Heart right ventricle (tissue), 16 donors: ENCODE results near the gene ACVR1C. TPM values are rescaled to one million over a fixed set of nuclear protein-coding genes. Genes with fewer than 3 reads are reported as not detected.
"Not testable (repeated sequence)": the region's sequence is repeated elsewhere in the genome, so short reads cannot be mapped to it uniquely, and the experiment has no call there.

Experiments
- ATAC-seq, 8 donors: fragments of 200-7000 bp; cut with Tn5 transposase; one replicate each; pipeline ENCODE4 v1.9.1; 2020; ENCODE audit warnings: mild to moderate bottlenecking in 8 of 8, moderate library complexity in 8 of 8, moderate number of reproducible peaks in 1 of 8
- DNase-seq, 2 donors: peaks; one replicate each; pipeline ENCODE4 v3.0.0-alpha.2; 2020
- H3K27ac ChIP-seq, 10 donors: fragments of 200-600 bp; sonication (generic) in 2 of 10; one replicate each; pipeline versions ENCODE4 v1.5.0 to v1.8.0; 2020 to 2022; ENCODE audit warnings: mild to moderate bottlenecking in 3 of 10
- H3K27me3 ChIP-seq, 7 donors: fragments of 200-600 bp; one replicate each; pipeline ENCODE4 v1.8.0; 2021 to 2022; ENCODE audit warnings: mild to moderate bottlenecking in 2 of 7
- H3K36me3 ChIP-seq, 9 donors: fragments of 200-600 bp; sonication (generic) in 1 of 9; one replicate each; pipeline versions ENCODE4 v1.5.0 to v1.8.0; 2020 to 2022; ENCODE audit warnings: mild to moderate bottlenecking in 2 of 9
- H3K4me1 ChIP-seq, 9 donors: fragments of 200-600 bp; sonication (generic) in 1 of 9; one replicate each; pipeline versions ENCODE4 v1.5.0 to v1.8.0; 2020 to 2022; ENCODE audit warnings: mild to moderate bottlenecking in 4 of 9
- H3K4me3 ChIP-seq, 10 donors: fragments of 200-600 bp; sonication (generic) in 2 of 10; one replicate each; pipeline versions ENCODE4 v1.5.0 to v1.8.0; 2020 to 2022; ENCODE audit warnings: mild to moderate bottlenecking in 7 of 10, moderate library complexity in 2 of 10
- H3K9me3 ChIP-seq, 11 donors: fragments of 200-600 bp in 10 of 11; sonication (generic) in 2 of 11; one replicate each; pipeline versions ENCODE4 v1.5.0 to v1.8.0; 2013 to 2022; ENCODE audit warnings: mild to moderate bottlenecking in 2 of 11, control low read depth in 1 of 11, moderate library complexity in 1 of 11
- WGBS, 2 donors: extraction: QIAGEN DNeasy Blood & Tissue Kit; methylation state at CpG; one replicate each; pipeline ENCODE4 v1.1.7; 2013; ENCODE audit warnings: inconsistent platforms in 1 of 2; 5-methylcytosine and 5-hydroxymethylcytosine counted together
- intact Hi-C, 10 donors: fragments of 100-400 bp; cut with DNase I; formaldehyde crosslinking; loops; one replicate each; pipeline versions ENCODE4 v1.11.1 to v1.14.2; 2022
- polyA plus RNA-seq, 2 donors: library from polyadenylated mRNA; stranded (reverse); fragments of 200-250 nt; gene quantifications; one replicate each; pipeline ENCODE4 v1.2.3, GENCODE V29; 2013
- total RNA-seq, 10 donors: library from RNA; stranded (reverse); fragmentation: NEBNext Ultra II Directional in 3 of 10; extraction: Animal tissue kit (Norgen Biotek cat#: 25700) in 3 of 10; gene quantifications; one replicate each; pipeline versions ENCODE4 v1.2.1 to v1.2.4, GENCODE V29; 2021 to 2023
- TF ChIP-seq, protein P1 (sequence below), 9 donors: fragments of 200-600 bp; sonication (generic) in 2 of 9; IDR thresholded peaks; one replicate each; pipeline versions ENCODE4 v1.5.0 to v1.8.0; 2021 to 2022; ENCODE audit warnings: antibody characterized with exemption in 9 of 9, mild to moderate bottlenecking in 5 of 9, moderate library complexity in 1 of 9
- donor health status: Arrhythmogenic right ventricular cardiomyopathy.
- donor health status: ischemic (EF 13 %, LVEDD 7.1; RV severe dilation, severe dysfunction).
- donor health status: healthy with polysubstance abuse.
- donor health status: DM: no; HTN: yes; CAD: no.
- donor health status: DM: no; HTN: no; CAD: no.
- donor health status: ischemic (EF 25% LVEDD 6.9; RV normal size, moderate dysfunction).
- donor health status: ischemic (EF 25% LVEDD 5.7; RV mildly dilated, moderate dysfunction).
- donor health status: healthy.
- donor health status: DM: yes; HTN: yes; CAD: no.
- donor health status: Ischemic cardiomyopathy.
- donor health status: ischemic (EF 35%, LVEDD 5.7; RV mildly dilated, moderate dysfunction).
- donor health status: nonischemic (EF 11% LVEDD 7.7; RV severe dilation, severe dysfunction).
- donor health status: DM: yes; HTN: yes; CAD: no.
- donor health status: PGD.
- donor health status: ischemic (EF 29% LVEDD 5.4; RV normal size, mild dysfunction).
- donor health status: nonischemic (EF 23%, LVEDD 6.1; RV moderate dilation, normal function).

The ACVR1C gene
- total and polyA plus RNA-seq, 12 donors: 0.07 to 2.4 (median 0.30) TPM

DNA sequence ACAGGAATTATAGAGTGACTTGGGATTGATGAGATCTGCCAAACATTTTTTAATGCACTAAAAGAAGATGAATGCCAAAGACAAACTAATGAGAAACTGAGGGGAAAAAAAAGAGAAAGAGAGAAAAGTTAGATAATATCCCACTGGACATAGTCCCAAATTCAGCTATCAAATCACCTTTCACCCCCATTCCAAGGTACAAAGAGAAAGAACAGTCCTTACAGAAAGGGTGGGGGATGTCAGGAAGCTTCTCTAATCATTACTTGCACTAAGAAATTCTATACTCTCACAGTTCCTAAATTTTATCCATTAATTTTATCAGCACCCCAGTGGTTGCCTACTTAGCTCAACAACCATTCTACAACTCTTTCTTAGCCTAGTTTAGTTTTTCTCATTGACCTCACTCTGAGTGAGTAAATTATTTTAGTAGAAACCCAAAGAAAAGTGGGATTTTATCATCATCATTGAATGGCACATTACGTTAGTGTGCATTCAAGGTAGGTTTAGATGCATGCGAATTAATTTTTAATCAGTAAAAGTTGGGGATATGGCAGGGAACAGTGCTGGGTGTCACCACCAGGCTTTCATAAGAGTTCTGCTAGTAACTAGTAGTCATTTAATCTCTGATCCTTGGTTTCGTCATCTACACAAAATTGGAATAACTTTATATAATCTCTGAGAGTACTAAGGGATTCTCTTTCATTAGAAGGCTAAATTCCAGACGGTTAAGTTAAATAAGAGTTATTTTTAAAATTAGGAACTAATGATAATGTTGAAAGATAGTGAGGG is 99.5 kb downstream of the ACVR1C start:
- Histone ChIP-seq H3K27ac (no peak overlapping the region), H3K4me1 (no peaks in the 10 kb centered on the region), H3K4me3 (no peak overlapping the region), H3K36me3 (no peaks in the 10 kb centered on the region), H3K27me3 (peaks cover 0 to 3% (median 0%) of the 10 kb centered on the region in 7 donors), H3K9me3 (no peaks in the 10 kb centered on the region)
- DNase-seq (no peak), ATAC-seq (no peak)
- WGBS, 2 donors: 86 to 89% methylated on average over 4 of the region's 4 CpGs
- intact Hi-C loops: no loop called here
- TF ChIP-seq, protein P1, sequence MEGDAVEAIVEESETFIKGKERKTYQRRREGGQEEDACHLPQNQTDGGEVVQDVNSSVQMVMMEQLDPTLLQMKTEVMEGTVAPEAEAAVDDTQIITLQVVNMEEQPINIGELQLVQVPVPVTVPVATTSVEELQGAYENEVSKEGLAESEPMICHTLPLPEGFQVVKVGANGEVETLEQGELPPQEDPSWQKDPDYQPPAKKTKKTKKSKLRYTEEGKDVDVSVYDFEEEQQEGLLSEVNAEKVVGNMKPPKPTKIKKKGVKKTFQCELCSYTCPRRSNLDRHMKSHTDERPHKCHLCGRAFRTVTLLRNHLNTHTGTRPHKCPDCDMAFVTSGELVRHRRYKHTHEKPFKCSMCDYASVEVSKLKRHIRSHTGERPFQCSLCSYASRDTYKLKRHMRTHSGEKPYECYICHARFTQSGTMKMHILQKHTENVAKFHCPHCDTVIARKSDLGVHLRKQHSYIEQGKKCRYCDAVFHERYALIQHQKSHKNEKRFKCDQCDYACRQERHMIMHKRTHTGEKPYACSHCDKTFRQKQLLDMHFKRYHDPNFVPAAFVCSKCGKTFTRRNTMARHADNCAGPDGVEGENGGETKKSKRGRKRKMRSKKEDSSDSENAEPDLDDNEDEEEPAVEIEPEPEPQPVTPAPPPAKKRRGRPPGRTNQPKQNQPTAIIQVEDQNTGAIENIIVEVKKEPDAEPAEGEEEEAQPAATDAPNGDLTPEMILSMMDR (IDR thresholded peaks at IDR 0.05): no peak

GRCh38 chr2:157526070-157526469 is 102.6 kb downstream of the ACVR1C start:
- peaks cover 0 to 3% (median 0%) of the 10 kb centered on the region in 7 donors for H3K27me3 ChIP-seq
- no peaks in the 10 kb centered on the region for H3K36me3 ChIP-seq
- WGBS, 2 donors: 90 to 93% methylated on average over 2 of the region's 2 CpGs
- intact Hi-C loops: no loop called here
- no peaks in the 10 kb centered on the region for H3K9me3 ChIP-seq
- H3K4me1 ChIP-seq: no peaks in the 10 kb centered on the region
- DNase-seq: no peak
- no peak for ATAC-seq
- TF ChIP-seq, protein P1 (IDR thresholded peaks at IDR 0.05): no peak
- H3K4me3 ChIP-seq: no peak overlapping the region
- no peak overlapping the region for H3K27ac ChIP-seq

- H3K36me3 ChIP-seq: no peaks in the 10 kb centered on the region
- TF ChIP-seq, protein P1 (IDR thresholded peaks at IDR 0.05): no peak
- ATAC-seq: no peak
- intact Hi-C loops: no loop called here
- no peak overlapping the region for H3K4me3 ChIP-seq
- H3K27ac ChIP-seq: no peak overlapping the region
- no peaks in the 10 kb centered on the region for H3K9me3 ChIP-seq
- H3K4me1 ChIP-seq: no peaks in the 10 kb centered on the region
- 85 to 94% methylated on average over 4 of the region's 4 CpGs for WGBS, 2 donors
- no peaks in the 10 kb centered on the region for H3K27me3 ChIP-seq
- DNase-seq: no peak
Measured at GRCh38 chr2:157523270-157524247, 105.1 kb downstream of the ACVR1C start.

GRCh38 chr2:157514966-157515365 is 113.7 kb downstream of the ACVR1C start:
- H3K27ac ChIP-seq, H3K36me3 ChIP-seq, intact Hi-C loops, H3K9me3 ChIP-seq, DNase-seq, H3K4me3 ChIP-seq, ATAC-seq, H3K27me3 ChIP-seq, H3K4me1 ChIP-seq: not testable (repeated sequence)
- 93 to 95% methylated on average over 9 to 14 of the region's 15 CpGs for WGBS, 2 donors
